H1 (cell line): ENCODE data around the gene NCF2. TPM values are rescaled to one million over a fixed set of nuclear protein-coding genes. Genes with fewer than 3 reads are reported as not detected.

ENCODE experiments used
- ATF3 ChIP-seq: IDR thresholded peaks from 2 replicates; pipeline ENCODE4 v1.6.1; 2011; ENCODE audit warnings: low read depth, mild to moderate bottlenecking, low read length; ENCODE audit not compliant: insufficient read depth
- KDM1A ChIP-seq: fragments of 200-600, 300-600 bp; sonication (generic); IDR thresholded peaks from 2 replicates; pipeline ENCODE4 v1.7.1; 2016; ENCODE audit warnings: mild to moderate bottlenecking, low read length, borderline replicate concordance
- NRF1 ChIP-seq: IDR thresholded peaks from 2 replicates; pipeline ENCODE4 v1.6.1; 2011; ENCODE audit warnings: mild to moderate bottlenecking, low read depth, low read length, improper control_type of control experiment
- SIN3A ChIP-seq, 2 experiments: IDR thresholded peaks in 1 of 2; conservative IDR thresholded peaks in 1 of 2; 2 replicates each; pipeline ENCODE4 v1.6.1; 2011 to 2012; ENCODE audit warnings: low read length in 2 of 2, improper control_type of control experiment in 1 of 2, low read depth in 1 of 2, mild to moderate bottlenecking in 1 of 2
- TBP ChIP-seq: IDR thresholded peaks from 2 replicates; pipeline ENCODE4 v1.6.1; 2011; ENCODE audit warnings: low read depth, low read length, improper control_type of control experiment
- ZNF274 ChIP-seq: IDR thresholded peaks from 2 replicates; pipeline ENCODE4 v1.7.0; 2012; ENCODE audit warnings: low read length, borderline replicate concordance; ENCODE audit errors: extremely low read depth
- polyA plus RNA-seq, 7 experiments: library from polyadenylated mRNA; depleted of rRNA in 3 of 7; stranded (reverse) in 5 of 7; unstranded in 2 of 7; fragments of >200 nt in 5 of 7; fragments of 200-250 nt in 2 of 7; gene quantifications; 1 replicate in 5 of 7; 2 replicates in 1 of 7; 4 replicates in 1 of 7; pipeline versions ENCODE4 v1.2.1 to v1.2.3, GENCODE V29; 2011 to 2013; ENCODE audit warnings: missing spikeins in 2 of 7, mixed read lengths in 2 of 7
- total RNA-seq: library from RNA; stranded (reverse); fragmentation: NEBNext Ultra II Directional; extraction: Animal tissue kit (Norgen Biotek cat#: 25700); gene quantifications from 2 replicates; pipeline ENCODE4 v1.2.1, GENCODE V29; 2021
- TF ChIP-seq, protein P1 (sequence below): fragments of 300-600 bp; sonication (generic); IDR thresholded peaks from 2 replicates; pipeline ENCODE4 v1.7.1; 2012; ENCODE audit warnings: low read length, moderate library complexity, mild to moderate bottlenecking, inconsistent platforms; ENCODE audit not compliant: insufficient replicate concordance
- TF ChIP-seq, protein P2 (sequence below), 3 experiments: IDR thresholded peaks; 1 replicate in 2 of 3; 2 replicates in 1 of 3; pipeline versions ENCODE4 v1.5.1 to v1.6.1; 2011; ENCODE audit warnings: low read length in 3 of 3, mild to moderate bottlenecking in 3 of 3, inconsistent platforms in 2 of 3, low read depth in 1 of 3, moderate library complexity in 1 of 3; ENCODE audit not compliant: insufficient read depth in 1 of 3; ENCODE audit errors: control extremely low read depth in 1 of 3

Gene NCF2
- total and polyA plus RNA-seq, 2 of the 8 experiments (the other 6 are each of a cell fraction or from before 2014, with no cell fraction given): not detected

GRCh38 chr1:183575606-183576005 lies 14.7 kb downstream of the NCF2 start (continued):
- TF ChIP-seq, protein P1, sequence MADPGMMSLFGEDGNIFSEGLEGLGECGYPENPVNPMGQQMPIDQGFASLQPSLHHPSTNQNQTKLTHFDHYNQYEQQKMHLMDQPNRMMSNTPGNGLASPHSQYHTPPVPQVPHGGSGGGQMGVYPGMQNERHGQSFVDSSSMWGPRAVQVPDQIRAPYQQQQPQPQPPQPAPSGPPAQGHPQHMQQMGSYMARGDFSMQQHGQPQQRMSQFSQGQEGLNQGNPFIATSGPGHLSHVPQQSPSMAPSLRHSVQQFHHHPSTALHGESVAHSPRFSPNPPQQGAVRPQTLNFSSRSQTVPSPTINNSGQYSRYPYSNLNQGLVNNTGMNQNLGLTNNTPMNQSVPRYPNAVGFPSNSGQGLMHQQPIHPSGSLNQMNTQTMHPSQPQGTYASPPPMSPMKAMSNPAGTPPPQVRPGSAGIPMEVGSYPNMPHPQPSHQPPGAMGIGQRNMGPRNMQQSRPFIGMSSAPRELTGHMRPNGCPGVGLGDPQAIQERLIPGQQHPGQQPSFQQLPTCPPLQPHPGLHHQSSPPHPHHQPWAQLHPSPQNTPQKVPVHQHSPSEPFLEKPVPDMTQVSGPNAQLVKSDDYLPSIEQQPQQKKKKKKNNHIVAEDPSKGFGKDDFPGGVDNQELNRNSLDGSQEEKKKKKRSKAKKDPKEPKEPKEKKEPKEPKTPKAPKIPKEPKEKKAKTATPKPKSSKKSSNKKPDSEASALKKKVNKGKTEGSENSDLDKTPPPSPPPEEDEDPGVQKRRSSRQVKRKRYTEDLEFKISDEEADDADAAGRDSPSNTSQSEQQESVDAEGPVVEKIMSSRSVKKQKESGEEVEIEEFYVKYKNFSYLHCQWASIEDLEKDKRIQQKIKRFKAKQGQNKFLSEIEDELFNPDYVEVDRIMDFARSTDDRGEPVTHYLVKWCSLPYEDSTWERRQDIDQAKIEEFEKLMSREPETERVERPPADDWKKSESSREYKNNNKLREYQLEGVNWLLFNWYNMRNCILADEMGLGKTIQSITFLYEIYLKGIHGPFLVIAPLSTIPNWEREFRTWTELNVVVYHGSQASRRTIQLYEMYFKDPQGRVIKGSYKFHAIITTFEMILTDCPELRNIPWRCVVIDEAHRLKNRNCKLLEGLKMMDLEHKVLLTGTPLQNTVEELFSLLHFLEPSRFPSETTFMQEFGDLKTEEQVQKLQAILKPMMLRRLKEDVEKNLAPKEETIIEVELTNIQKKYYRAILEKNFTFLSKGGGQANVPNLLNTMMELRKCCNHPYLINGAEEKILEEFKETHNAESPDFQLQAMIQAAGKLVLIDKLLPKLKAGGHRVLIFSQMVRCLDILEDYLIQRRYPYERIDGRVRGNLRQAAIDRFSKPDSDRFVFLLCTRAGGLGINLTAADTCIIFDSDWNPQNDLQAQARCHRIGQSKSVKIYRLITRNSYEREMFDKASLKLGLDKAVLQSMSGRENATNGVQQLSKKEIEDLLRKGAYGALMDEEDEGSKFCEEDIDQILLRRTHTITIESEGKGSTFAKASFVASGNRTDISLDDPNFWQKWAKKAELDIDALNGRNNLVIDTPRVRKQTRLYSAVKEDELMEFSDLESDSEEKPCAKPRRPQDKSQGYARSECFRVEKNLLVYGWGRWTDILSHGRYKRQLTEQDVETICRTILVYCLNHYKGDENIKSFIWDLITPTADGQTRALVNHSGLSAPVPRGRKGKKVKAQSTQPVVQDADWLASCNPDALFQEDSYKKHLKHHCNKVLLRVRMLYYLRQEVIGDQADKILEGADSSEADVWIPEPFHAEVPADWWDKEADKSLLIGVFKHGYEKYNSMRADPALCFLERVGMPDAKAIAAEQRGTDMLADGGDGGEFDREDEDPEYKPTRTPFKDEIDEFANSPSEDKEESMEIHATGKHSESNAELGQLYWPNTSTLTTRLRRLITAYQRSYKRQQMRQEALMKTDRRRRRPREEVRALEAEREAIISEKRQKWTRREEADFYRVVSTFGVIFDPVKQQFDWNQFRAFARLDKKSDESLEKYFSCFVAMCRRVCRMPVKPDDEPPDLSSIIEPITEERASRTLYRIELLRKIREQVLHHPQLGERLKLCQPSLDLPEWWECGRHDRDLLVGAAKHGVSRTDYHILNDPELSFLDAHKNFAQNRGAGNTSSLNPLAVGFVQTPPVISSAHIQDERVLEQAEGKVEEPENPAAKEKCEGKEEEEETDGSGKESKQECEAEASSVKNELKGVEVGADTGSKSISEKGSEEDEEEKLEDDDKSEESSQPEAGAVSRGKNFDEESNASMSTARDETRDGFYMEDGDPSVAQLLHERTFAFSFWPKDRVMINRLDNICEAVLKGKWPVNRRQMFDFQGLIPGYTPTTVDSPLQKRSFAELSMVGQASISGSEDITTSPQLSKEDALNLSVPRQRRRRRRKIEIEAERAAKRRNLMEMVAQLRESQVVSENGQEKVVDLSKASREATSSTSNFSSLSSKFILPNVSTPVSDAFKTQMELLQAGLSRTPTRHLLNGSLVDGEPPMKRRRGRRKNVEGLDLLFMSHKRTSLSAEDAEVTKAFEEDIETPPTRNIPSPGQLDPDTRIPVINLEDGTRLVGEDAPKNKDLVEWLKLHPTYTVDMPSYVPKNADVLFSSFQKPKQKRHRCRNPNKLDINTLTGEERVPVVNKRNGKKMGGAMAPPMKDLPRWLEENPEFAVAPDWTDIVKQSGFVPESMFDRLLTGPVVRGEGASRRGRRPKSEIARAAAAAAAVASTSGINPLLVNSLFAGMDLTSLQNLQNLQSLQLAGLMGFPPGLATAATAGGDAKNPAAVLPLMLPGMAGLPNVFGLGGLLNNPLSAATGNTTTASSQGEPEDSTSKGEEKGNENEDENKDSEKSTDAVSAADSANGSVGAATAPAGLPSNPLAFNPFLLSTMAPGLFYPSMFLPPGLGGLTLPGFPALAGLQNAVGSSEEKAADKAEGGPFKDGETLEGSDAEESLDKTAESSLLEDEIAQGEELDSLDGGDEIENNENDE: no peak
- no peak for TF ChIP-seq ATF3
- no peak for TF ChIP-seq TBP
- TF ChIP-seq ZNF274: no peak
- no peak for TF ChIP-seq SIN3A (conservative IDR thresholded peaks at IDR 0.05 in 1 of 2, IDR thresholded peaks at IDR 0.05 in 1 of 2; ENCODE audit: low read depth in 1 of 2, low read length in 2 of 2)
- TF ChIP-seq KDM1A: no peak
- TF ChIP-seq, protein P2, sequence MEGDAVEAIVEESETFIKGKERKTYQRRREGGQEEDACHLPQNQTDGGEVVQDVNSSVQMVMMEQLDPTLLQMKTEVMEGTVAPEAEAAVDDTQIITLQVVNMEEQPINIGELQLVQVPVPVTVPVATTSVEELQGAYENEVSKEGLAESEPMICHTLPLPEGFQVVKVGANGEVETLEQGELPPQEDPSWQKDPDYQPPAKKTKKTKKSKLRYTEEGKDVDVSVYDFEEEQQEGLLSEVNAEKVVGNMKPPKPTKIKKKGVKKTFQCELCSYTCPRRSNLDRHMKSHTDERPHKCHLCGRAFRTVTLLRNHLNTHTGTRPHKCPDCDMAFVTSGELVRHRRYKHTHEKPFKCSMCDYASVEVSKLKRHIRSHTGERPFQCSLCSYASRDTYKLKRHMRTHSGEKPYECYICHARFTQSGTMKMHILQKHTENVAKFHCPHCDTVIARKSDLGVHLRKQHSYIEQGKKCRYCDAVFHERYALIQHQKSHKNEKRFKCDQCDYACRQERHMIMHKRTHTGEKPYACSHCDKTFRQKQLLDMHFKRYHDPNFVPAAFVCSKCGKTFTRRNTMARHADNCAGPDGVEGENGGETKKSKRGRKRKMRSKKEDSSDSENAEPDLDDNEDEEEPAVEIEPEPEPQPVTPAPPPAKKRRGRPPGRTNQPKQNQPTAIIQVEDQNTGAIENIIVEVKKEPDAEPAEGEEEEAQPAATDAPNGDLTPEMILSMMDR (IDR thresholded peaks at IDR 0.05; ENCODE audit: control extremely low read depth in 1 of 3, insufficient read depth in 1 of 3, low read depth in 1 of 3, low read length in 3 of 3): no peak
- TF ChIP-seq NRF1: no peak
